Measurements from ENCODE around the gene RNF10. TPM values are rescaled to one million over a fixed set of nuclear protein-coding genes. Genes with fewer than 3 reads are reported as not detected.

The RNF10 gene
- polyA plus RNA-seq, 1 donor (not counting 4 experiments of a cell fraction or from before 2014, with no cell fraction given), result 60.3 TPM

DNA sequence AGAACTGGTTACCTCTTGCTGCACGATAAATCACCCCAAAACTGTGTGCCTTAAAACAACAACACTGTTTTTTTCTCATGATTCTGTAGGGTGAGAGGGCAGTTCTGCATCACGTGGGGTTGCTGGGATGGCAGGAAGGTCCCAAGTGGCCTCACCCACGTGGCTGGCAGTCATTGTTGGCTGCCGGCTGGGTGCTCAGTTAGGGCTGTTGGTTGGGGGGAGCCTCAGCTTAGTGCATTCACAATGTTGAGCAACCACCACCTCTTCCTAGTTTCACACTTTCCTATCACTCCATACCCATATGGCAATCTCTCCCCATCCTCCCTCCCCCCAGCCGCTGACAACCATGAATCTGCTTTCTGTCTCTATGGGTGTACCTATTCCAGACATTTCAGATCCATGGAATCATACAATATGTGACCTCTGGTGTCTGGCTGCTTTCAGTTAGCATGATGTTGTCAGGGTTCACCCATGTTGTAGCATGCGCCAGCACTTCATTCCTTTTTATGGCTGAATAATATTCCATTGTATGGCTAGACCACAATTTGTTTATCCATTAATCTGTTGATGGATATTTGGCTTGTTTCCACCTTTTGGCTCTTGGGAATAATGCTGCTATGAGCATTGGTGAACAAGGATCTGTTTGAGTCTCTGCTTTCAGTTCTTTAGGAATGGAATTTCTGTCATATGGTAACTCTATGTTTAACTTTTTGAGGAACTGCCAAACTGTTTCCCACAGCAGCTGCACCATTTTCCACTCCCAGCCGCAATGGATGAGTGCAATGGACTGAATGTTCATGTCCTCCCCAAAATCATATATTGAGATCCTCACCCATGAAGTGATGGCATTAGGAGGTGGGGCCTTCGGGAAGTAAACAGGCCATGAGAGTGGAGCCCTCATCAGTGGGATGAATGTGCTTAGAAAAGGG lies 58.2 kb downstream of the RNF10 start:
- TF ChIP-seq, protein P1, sequence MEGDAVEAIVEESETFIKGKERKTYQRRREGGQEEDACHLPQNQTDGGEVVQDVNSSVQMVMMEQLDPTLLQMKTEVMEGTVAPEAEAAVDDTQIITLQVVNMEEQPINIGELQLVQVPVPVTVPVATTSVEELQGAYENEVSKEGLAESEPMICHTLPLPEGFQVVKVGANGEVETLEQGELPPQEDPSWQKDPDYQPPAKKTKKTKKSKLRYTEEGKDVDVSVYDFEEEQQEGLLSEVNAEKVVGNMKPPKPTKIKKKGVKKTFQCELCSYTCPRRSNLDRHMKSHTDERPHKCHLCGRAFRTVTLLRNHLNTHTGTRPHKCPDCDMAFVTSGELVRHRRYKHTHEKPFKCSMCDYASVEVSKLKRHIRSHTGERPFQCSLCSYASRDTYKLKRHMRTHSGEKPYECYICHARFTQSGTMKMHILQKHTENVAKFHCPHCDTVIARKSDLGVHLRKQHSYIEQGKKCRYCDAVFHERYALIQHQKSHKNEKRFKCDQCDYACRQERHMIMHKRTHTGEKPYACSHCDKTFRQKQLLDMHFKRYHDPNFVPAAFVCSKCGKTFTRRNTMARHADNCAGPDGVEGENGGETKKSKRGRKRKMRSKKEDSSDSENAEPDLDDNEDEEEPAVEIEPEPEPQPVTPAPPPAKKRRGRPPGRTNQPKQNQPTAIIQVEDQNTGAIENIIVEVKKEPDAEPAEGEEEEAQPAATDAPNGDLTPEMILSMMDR (optimal IDR thresholded peaks at IDR 0.05 in 1 of 3, IDR thresholded peaks at IDR 0.05 in 1 of 3, conservative IDR thresholded peaks at IDR 0.05 in 1 of 3; ENCODE audit: extremely low read depth in 1 of 3, insufficient read depth in 2 of 3, low read length in 3 of 3), result no peak
- no peak for TF ChIP-seq EZH2 (IDR thresholded peaks at IDR 0.05; ENCODE audit: low read length)
- no peak for DNase-seq (ENCODE audit: low read depth, low spot score)
- H3K4me2 ChIP-seq (ENCODE audit: control insufficient read depth, extremely low read depth, insufficient read depth, low read depth, low read length), result no peak overlapping the region
- no peaks in the 10 kb centered on the region for H3K4me1 ChIP-seq (ENCODE audit: control insufficient read depth, extremely low read depth, insufficient read depth, low read length)
- no peaks in the 10 kb centered on the region for H3K79me2 ChIP-seq (ENCODE audit: control insufficient read depth, insufficient read depth, low read length)
- H3K27ac ChIP-seq (ENCODE audit: control insufficient read depth, insufficient read depth, low read length), result no peak overlapping the region
- no peaks in the 10 kb centered on the region for H3K27me3 ChIP-seq (ENCODE audit: control insufficient read depth, extremely low read depth, insufficient read depth, low read length)
- no peaks in the 10 kb centered on the region for H3K36me3 ChIP-seq (ENCODE audit: control insufficient read depth in 2 of 2, extremely low read depth in 1 of 2, insufficient read depth in 2 of 2, low read length in 2 of 2)
- H4K20me1 ChIP-seq (ENCODE audit: control insufficient read depth, extremely low read depth, insufficient read depth, low read length), result no peaks in the 10 kb centered on the region
- H2AFZ ChIP-seq (ENCODE audit: control insufficient read depth, low read length), result no peak overlapping the region
- no peak overlapping the region for H3K4me3 ChIP-seq (ENCODE audit: control insufficient read depth in 2 of 3, extremely low read depth in 1 of 3, insufficient read depth in 2 of 3, low read depth in 1 of 3, low read length in 3 of 3)
- no peak for FAIRE-seq
- dilution Hi-C loops (cut with MboI; ENCODE audit: extremely low pct_ligation_motif_present, low sequenced_read_pairs), result no loop called here
- H3K9me3 ChIP-seq (ENCODE audit: control insufficient read depth, low read depth, low read length), result no peaks in the 10 kb centered on the region
- H3K9me1 ChIP-seq (ENCODE audit: control insufficient read depth, extremely low read depth, insufficient read depth, low read length), result no peaks in the 10 kb centered on the region
- H3K9ac ChIP-seq (ENCODE audit: control insufficient read depth, extremely low read depth, insufficient read depth, low read length), result no peak overlapping the region

DNA sequence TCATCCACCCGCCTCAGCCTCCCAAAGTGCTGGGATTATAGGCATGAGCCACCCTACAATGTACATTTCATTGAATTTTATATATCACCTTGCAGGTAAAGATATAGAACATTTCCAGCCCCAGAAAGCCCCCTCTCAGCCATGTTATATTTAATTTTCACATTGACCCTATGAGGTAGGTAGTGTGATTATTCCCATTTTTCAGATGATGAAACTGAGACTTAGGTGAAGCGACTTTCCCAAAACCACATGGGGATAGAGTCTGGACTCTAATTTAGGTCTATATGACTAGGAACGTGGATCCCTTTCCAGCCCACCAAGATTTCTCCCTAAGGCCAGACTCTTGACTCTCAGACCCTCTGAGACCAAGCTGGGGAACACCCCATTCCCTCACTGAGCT lies 62.7 kb downstream of the RNF10 start:
- no peaks in the 10 kb centered on the region for H3K79me2 ChIP-seq (ENCODE audit: control insufficient read depth, insufficient read depth, low read length)
- H4K20me1 ChIP-seq (ENCODE audit: control insufficient read depth, extremely low read depth, insufficient read depth, low read length), result no peaks in the 10 kb centered on the region
- dilution Hi-C loops (cut with MboI; ENCODE audit: extremely low pct_ligation_motif_present, low sequenced_read_pairs), result no loop called here
- no peak overlapping the region for H2AFZ ChIP-seq (ENCODE audit: control insufficient read depth, low read length)
- no peak overlapping the region for H3K9ac ChIP-seq (ENCODE audit: control insufficient read depth, extremely low read depth, insufficient read depth, low read length)
- H3K4me1 ChIP-seq (ENCODE audit: control insufficient read depth, extremely low read depth, insufficient read depth, low read length), result no peaks in the 10 kb centered on the region
- no peak overlapping the region for H3K27ac ChIP-seq (ENCODE audit: control insufficient read depth, insufficient read depth, low read length)
- H3K9me3 ChIP-seq (ENCODE audit: control insufficient read depth, low read depth, low read length), result no peaks in the 10 kb centered on the region
- H3K4me2 ChIP-seq (ENCODE audit: control insufficient read depth, extremely low read depth, insufficient read depth, low read depth, low read length), result no peak overlapping the region
- no peak for FAIRE-seq
- no peaks in the 10 kb centered on the region for H3K9me1 ChIP-seq (ENCODE audit: control insufficient read depth, extremely low read depth, insufficient read depth, low read length)
- TF ChIP-seq, protein P1 (optimal IDR thresholded peaks at IDR 0.05 in 1 of 3, IDR thresholded peaks at IDR 0.05 in 1 of 3, conservative IDR thresholded peaks at IDR 0.05 in 1 of 3; ENCODE audit: extremely low read depth in 1 of 3, insufficient read depth in 2 of 3, low read length in 3 of 3), result no peak
- no peak for TF ChIP-seq EZH2 (IDR thresholded peaks at IDR 0.05; ENCODE audit: low read length)
- no peak overlapping the region for H3K4me3 ChIP-seq (ENCODE audit: control insufficient read depth in 2 of 3, extremely low read depth in 1 of 3, insufficient read depth in 2 of 3, low read depth in 1 of 3, low read length in 3 of 3)
- H3K27me3 ChIP-seq (ENCODE audit: control insufficient read depth, extremely low read depth, insufficient read depth, low read length), result peaks cover 10% of the 10 kb centered on the region
- no peak for DNase-seq (ENCODE audit: low read depth, low spot score)
- no peaks in the 10 kb centered on the region for H3K36me3 ChIP-seq (ENCODE audit: control insufficient read depth in 2 of 2, extremely low read depth in 1 of 2, insufficient read depth in 2 of 2, low read length in 2 of 2)
